NCI-H526 treated with DMSO at 0.1 percent for 48 hours (cell line): Measurements from ENCODE around the gene ZNF771.
"Not testable (repeated sequence)": the region's sequence is repeated elsewhere in the genome, so short reads cannot be mapped to it uniquely, and the experiment has no call there.

Experiments
- DNase-seq: peaks from one replicate; lab custom pipeline; 2025; lab: John Stamatoyannopoulos, UW

ZNF771 gene

GRCh38 chr16:30430428-30430970, 23.1 kb downstream of the ZNF771 start:
- DNase-seq = no peak

DNA sequence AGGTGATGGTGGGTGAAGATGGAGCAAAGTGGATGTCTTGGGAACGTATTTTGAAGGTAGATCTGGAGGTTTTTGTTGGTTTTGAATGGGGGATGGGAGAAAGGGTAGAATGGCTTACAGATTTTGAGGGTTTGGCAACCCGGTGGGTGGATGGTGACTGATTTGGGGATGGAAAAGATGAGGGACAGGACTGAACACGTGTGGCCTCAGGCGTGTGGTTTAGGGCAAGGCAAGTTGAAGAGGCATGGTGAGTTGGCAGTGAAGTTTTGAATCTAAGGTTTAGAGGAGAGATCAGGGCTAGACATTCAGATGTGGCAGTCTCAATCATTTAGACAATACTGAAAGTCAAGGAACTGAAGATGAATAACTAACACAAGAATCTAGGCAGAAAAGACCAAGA, 27.4 kb downstream of the ZNF771 start:
- DNase-seq = no peak

DNA sequence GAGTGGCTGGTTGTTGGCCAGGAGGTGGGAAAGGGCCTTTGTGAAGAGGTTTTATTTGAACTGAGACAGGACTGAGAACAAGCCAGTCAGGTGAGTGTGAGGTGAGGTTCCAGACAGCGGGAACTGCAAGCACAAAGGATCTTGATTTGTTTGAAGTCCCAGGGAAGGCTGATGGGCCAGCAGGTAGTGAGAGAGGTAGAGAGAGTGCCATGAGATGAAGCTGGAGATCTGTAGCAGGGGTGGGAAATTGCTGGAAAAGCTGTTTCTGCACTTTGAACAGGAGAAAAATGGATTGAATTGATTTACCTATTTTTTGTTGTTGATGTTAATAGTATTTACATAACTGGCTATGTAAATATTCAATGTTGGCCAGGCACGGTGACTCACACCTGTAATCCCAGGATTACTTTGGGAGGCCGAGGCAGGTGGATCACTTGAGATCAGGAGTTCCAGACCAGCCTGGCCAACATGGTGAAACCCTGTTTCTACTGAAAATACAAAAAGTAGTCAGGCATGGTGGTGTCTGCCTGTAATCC, 30.2 kb downstream of the ZNF771 start:
- DNase-seq = no peak

DNA sequence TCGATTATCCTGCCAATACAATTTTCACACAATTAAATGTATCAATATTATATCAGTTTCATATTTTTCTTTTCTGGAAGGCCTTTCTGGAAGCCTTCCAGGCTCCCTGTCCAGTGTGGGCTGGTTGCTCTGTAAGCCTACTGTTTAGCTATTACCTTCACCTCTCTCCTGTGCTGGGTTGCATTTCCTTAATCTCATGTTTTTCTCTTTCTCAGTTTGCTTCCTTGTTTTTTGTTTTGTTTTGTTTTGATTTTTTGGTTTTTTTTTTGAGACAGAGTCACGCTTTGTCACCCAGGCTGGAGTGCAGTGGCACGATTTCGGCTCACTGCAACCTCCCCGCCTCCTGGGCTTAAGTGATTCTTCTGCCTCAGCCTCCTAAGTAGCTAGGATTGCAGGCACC, 31.4 kb downstream of the ZNF771 start:
- no peak for DNase-seq

- no peak for DNase-seq
Observed at GRCh38 chr16:30439720-30440348, 32.4 kb downstream of the ZNF771 start.

DNA sequence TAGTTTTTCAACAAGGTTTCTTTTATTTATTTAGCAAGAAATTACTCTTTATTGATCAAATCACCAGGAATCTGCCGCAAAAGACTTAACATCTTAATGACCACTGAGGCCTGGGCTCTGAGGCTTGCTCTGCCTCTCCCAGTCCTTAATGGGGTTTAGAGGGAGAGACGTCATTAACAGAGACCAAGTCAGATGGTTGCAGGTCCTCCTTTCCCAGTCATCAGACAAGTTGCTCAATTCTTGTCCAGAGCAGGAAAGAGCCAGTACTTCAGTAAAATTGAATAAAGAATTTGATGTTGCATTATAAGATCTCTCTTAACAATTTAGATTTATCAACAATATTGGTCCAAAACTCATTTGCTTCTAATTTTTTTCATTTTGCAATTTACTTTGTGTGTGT, 36.2 kb downstream of the ZNF771 start:
- DNase-seq = no peak

DNA sequence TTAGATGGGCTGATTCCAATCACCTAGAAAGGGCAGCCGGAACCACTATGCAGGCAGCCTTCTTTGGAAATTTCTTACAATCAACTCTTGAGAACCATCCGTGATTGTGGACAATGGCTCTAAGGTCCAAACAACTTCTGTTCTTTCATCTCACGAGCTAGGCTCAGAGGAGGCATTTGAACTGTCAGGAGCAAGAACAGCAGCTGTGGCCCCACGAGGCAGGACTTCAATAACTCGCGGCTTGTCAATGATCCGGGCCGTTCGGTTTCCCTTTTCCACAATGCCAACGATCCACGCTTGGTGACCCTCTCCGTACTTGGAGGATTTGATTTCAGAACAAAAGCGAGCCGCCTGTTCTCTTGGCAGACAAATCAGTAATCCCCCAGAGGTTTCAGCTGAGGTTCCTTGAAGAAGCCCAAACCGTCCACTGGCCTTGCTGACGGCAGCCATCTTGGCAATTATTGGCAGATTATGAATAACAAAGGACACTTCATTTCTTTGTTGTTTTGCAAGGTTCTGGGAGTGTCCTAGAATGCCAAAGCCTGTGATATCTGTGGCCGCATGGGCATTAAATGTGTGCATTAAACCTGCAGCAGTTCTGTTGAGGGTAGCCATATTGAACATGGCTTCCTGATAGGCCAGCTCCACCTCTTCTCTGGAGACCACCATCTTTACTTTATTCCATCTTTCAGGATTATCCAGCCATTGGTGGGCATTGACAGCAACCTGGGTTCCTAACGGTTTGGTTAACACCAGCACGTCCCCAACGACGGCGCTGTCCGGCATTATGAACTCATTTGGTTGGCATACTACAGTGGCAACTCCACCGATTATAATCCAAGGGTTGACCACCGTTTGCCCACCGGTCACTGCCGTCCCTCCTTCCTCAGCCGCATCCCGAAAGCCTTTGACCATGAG, 37.1 kb downstream of the ZNF771 start:
- DNase-seq = no peak

GRCh38 chr16:30445149-30445407, 37.7 kb downstream of the ZNF771 start:
- DNase-seq = no peak

- DNase-seq = peak; percentile 93
Observed at GRCh38 chr16:30445408-30446202, 38.2 kb downstream of the ZNF771 start, which contains the start of gene SEPHS2. Gene SEPHS2, minus strand, starts transcription at chr16:30445874. Its CDS starts 147 bp downstream, at chr16:30445727.

GRCh38 chr16:30446203-30446595, 38.8 kb downstream of the ZNF771 start:
- DNase-seq = no peak

- no peak for DNase-seq
Observed at GRCh38 chr16:30447512-30448226, 40.3 kb downstream of the ZNF771 start.

DNA sequence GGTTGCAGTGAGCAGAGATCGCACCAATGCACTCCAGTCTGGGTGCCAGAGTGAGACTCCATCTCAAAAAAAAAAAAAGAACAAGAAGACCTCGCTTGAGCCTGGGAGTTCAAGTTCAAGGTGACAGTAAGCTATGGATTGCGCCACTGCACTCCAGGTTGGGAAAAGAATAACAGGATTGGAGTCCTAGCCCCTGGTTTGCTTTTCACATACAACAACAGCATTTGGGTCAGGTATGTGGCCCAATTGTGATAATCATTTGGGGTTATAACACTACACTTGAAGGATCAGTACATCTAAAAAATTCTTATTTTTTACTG, 41.7 kb downstream of the ZNF771 start:
- no peak for DNase-seq

GRCh38 chr16:30452709-30453580, 45.5 kb downstream of the ZNF771 start:
- not testable (repeated sequence) for DNase-seq

GRCh38 chr16:30456302-30456701, 48.9 kb downstream of the ZNF771 start:
- DNase-seq = no peak

DNA sequence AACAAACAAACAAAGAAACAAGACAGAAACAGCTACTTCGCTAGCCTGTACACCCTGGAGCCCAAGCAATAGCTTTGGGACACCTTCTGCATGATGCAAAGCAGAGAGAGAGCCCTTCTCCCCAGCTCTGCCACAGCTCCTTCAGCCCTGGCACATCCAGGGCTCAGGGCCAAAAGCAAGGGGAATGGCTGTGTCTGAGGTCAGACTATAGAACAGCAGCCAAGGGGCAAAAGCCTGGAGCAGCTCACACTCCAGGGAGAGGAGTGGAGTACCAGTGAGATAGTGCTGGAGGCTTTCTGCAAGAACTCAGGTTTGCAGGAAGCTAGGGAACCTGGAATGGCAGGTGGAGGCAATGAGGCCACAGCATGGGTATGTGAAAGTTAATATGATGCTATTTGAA, 49.9 kb downstream of the ZNF771 start:
- DNase-seq = no peak

- no peak for DNase-seq
Observed at GRCh38 chr16:30457743-30458560, 50.5 kb downstream of the ZNF771 start.

- no peak for DNase-seq
Observed at GRCh38 chr16:30458561-30459394, 51.4 kb downstream of the ZNF771 start.

- no peak for DNase-seq
Observed at GRCh38 chr16:30459456-30459855, 52.0 kb downstream of the ZNF771 start.

DNA sequence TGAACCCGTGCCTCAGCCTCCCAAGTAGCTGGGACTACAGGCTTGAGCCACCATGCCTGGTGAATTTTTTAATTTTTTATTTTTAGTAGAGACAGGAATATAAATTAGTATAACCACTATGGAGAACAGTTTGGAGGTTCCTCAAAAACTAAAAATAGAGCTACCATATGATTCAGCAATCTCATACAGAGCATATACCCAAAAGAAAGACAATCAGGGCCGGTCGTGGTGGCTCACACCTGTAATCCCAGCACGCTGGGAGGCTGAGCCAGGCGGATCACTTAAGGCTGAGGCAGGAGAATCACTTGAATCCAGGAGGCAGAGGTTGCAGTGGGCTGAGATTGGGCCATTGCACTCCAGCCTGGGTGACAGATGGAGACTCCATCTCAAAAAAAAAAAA, 54.0 kb downstream of the ZNF771 start:
- DNase-seq = not testable (repeated sequence)
